OCI-M2 (cell line): Measurements from ENCODE around the gene SSU72.

Experiments
- DNase-seq: peaks from one replicate; lab custom pipeline; 2025; ENCODE audit not compliant: unreplicated experiment; lab: John Stamatoyannopoulos, UW

SSU72 gene

GRCh38 chr1:1612104-1612400, 37.4 kb upstream of the SSU72 start:
- DNase-seq: no peak

GRCh38 chr1:1610796-1611195, 36.1 kb upstream of the SSU72 start:
- DNase-seq: no peak

GRCh38 chr1:1609822-1610485, 35.3 kb upstream of the SSU72 start:
- DNase-seq: no peak

GRCh38 chr1:1606232-1606631, 31.6 kb upstream of the SSU72 start:
- no peak for DNase-seq

GRCh38 chr1:1605724-1606123, 31.1 kb upstream of the SSU72 start:
- DNase-seq: no peak

- no peak for DNase-seq
Observed at GRCh38 chr1:1605034-1605591, 30.4 kb upstream of the SSU72 start.

- no peak for DNase-seq
Observed at GRCh38 chr1:1604374-1605033, 29.8 kb upstream of the SSU72 start.

- DNase-seq: no peak
Observed at GRCh38 chr1:1603671-1604373, 29.2 kb upstream of the SSU72 start.

GRCh38 chr1:1602968-1603506, 28.4 kb upstream of the SSU72 start:
- DNase-seq: no peak

- DNase-seq: no peak
Observed at GRCh38 chr1:1602304-1602967, 27.8 kb upstream of the SSU72 start.

- DNase-seq: no peak
Observed at GRCh38 chr1:1601564-1602303, 27.1 kb upstream of the SSU72 start.

GRCh38 chr1:1600861-1601563, 26.3 kb upstream of the SSU72 start:
- no peak for DNase-seq

GRCh38 chr1:1599935-1600860, 25.5 kb upstream of the SSU72 start, which contains the start of gene FNDC10:
FNDC10 (minus strand) TSS chr1:1600135; CDS start chr1:1600015, 120 bp downstream.
- DNase-seq: no peak

GRCh38 chr1:1599030-1599934, 24.6 kb upstream of the SSU72 start:
- DNase-seq: no peak

- DNase-seq: no peak
Observed at GRCh38 chr1:1598720-1599029, 24.0 kb upstream of the SSU72 start.

- DNase-seq: no peak
Observed at GRCh38 chr1:1598051-1598719, 23.5 kb upstream of the SSU72 start.

GRCh38 chr1:1597275-1597930, 22.7 kb upstream of the SSU72 start:
- no peak for DNase-seq
